Measurements from ENCODE around the gene MDM2. TPM values are rescaled to one million over a fixed set of nuclear protein-coding genes. Genes with fewer than 3 reads are reported as not detected.

Gene MDM2
- total and polyA plus RNA-seq, 2 of the 13 experiments (the other 11 are each of a cell fraction or from before 2014, with no cell fraction given), result 29.3 to 314 TPM

DNA sequence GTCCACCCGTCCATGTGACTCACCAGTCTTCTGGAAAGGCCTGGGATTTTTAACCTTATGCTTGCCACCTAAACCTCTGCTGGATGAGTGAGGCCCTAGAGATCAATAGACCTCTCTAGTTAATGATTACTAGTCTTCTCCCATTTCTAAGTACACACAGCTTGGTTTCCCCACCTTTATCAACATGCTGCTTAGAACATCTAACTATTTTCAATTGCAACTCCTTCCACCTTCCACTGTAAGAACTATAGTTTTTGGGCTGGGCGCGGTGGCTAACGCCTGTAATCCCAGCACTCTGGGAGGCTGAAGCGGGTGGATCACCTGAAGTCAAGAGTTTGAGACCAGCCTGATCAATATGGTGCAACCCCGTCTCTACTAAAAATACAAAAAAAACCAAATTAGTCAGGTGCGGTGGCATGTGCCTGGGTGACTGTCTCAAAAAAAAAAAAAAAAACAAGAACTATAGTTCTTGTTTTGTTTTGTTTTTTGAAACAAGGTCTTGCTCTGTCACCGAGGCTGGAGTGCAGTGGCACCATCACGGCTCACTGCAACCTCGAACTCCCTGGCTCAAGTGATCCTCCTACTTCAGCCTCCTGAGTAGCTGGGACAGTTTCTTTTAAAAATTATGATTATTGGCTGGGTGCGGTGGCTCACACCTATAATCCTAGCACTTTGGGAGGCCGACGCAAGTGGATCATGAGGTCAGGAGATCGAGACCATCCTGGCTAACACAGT lies 18.7 kb upstream of the MDM2 start (continued):
- TF ChIP-seq, protein P1, sequence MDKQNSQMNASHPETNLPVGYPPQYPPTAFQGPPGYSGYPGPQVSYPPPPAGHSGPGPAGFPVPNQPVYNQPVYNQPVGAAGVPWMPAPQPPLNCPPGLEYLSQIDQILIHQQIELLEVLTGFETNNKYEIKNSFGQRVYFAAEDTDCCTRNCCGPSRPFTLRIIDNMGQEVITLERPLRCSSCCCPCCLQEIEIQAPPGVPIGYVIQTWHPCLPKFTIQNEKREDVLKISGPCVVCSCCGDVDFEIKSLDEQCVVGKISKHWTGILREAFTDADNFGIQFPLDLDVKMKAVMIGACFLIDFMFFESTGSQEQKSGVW (CRISPR knock-in tag; IDR thresholded peaks at IDR 0.05; ENCODE audit: borderline replicate concordance), result no peak
- TF ChIP-seq ZNF580 (CRISPR knock-in tag; IDR thresholded peaks at IDR 0.05; ENCODE audit: borderline replicate concordance, low read depth) (no peak), ZNF281 (CRISPR knock-in tag; IDR thresholded peaks at IDR 0.05; ENCODE audit: borderline replicate concordance) (no peak), REXO4 (CRISPR knock-in tag; IDR thresholded peaks at IDR 0.05; ENCODE audit: borderline replicate concordance) (no peak), ZNF235 (CRISPR knock-in tag; IDR thresholded peaks at IDR 0.05; ENCODE audit: borderline replicate concordance) (no peak), ELF1 (CRISPR knock-in tag; IDR thresholded peaks at IDR 0.05) (no peak), ATAD3A (CRISPR knock-in tag; IDR thresholded peaks at IDR 0.05) (no peak), ZNF329 (CRISPR knock-in tag; IDR thresholded peaks at IDR 0.05; ENCODE audit: low read depth) (no peak), ZNF414 (CRISPR knock-in tag; IDR thresholded peaks at IDR 0.05) (peak; percentile 45; the same call in 1 of the 2 replicates), ZNF788 (CRISPR knock-in tag; IDR thresholded peaks at IDR 0.05; ENCODE audit: borderline replicate concordance) (no peak; the same call in 1 of the 2 replicates), ZFYVE20 (CRISPR knock-in tag; IDR thresholded peaks at IDR 0.05; ENCODE audit: borderline replicate concordance, low read depth) (no peak), ZMYM2 (CRISPR knock-in tag; IDR thresholded peaks at IDR 0.05) (no peak), PCBP1 (IDR thresholded peaks at IDR 0.05; ENCODE audit: borderline replicate concordance, low read depth, low read length) (no peak), ZNF44 (CRISPR knock-in tag; IDR thresholded peaks at IDR 0.05) (peak; percentile 48; the same call in 1 of the 2 replicates), NCOR1 (IDR thresholded peaks at IDR 0.05; ENCODE audit: borderline replicate concordance, low read length) (peak; percentile 83; the same call in 1 of the 2 replicates), BRCA1 (CRISPR knock-in tag; IDR thresholded peaks at IDR 0.05) (peak; percentile 72), HIC2 (CRISPR knock-in tag; IDR thresholded peaks at IDR 0.05; ENCODE audit: low read depth) (no peak)
- TF ChIP-seq, protein P2, sequence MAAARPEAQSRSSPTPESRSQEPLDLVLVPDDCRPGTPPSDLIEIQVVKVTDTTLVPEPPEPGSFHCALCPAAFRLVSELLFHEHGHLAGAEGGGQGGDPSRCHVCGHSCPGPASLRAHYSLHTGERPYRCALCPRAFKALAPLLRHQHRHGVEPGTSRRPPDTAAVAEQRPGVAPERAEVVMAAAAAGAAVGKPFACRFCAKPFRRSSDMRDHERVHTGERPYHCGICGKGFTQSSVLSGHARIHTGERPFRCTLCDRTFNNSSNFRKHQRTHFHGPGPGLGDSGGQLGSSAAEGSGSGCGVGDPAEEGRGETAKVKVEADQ (CRISPR knock-in tag; IDR thresholded peaks at IDR 0.05; ENCODE audit: borderline replicate concordance), result 0 out of 2 replicates have a peak, but pooled peaks have one; percentile 55
- TF ChIP-seq, protein P3, sequence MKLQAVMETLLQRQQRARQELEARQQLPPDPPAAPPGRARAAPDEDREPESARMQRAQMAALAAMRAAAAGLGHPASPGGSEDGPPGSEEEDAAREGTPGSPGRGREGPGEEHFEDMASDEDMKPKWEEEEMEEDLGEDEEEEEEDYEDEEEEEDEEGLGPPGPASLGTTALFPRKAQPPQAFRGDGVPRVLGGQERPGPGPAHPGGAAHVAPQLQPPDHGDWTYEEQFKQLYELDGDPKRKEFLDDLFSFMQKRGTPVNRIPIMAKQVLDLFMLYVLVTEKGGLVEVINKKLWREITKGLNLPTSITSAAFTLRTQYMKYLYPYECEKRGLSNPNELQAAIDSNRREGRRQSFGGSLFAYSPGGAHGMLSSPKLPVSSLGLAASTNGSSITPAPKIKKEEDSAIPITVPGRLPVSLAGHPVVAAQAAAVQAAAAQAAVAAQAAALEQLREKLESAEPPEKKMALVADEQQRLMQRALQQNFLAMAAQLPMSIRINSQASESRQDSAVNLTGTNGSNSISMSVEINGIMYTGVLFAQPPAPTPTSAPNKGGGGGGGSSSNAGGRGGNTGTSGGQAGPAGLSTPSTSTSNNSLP (IDR thresholded peaks at IDR 0.05; ENCODE audit: low read depth, low read length), result peak; percentile 73; the same call in 1 of the 2 replicates

All from HepG2 (cell line).